GM19452 (cell line): ENCODE data around the gene NEDD9.

Experiments used
- ATAC-seq: cut with Tn5 transposase; IDR thresholded peaks from one replicate; pipeline ENCODE4 v1.9.1; 2021; ENCODE audit not compliant: unreplicated experiment

The NEDD9 gene

DNA sequence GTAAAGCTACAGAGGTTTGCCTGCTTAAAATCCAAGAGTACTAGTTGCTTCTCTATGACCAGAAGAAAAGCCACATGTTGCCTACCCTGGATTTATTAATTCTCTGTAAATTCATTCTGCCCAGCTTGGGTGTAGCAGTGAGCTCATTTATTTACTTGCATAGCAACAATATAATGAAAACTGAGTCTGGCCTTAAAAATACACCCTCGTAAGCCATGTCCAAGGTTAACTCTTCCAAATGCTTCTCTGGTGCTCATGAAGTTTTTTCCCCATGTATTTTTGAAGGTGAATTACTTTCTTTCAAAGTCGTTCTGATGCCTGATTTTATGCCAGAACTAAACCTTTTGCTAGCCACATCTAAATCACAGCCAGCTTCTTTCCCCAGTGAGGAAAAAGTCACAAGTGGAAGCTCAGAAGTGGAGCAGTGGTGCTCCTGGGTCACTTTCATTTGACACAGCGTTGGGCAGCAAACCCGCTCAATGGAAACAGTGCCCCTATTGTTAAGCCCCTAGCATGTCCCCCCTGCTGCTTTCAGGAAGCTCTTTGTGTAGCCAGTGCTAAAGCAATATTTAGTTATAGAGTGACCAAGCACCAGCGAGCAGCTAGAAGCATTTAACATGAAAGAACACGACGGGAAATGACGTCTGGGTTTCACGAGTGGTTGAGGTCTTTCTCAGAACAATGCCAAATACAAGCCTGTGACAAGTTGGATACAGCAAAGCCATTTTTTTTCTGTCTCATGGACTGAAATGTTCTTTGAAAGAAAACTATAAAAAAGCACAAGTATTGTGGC lies 29.8 kb downstream of the NEDD9 start:
- ATAC-seq = no peak

DNA sequence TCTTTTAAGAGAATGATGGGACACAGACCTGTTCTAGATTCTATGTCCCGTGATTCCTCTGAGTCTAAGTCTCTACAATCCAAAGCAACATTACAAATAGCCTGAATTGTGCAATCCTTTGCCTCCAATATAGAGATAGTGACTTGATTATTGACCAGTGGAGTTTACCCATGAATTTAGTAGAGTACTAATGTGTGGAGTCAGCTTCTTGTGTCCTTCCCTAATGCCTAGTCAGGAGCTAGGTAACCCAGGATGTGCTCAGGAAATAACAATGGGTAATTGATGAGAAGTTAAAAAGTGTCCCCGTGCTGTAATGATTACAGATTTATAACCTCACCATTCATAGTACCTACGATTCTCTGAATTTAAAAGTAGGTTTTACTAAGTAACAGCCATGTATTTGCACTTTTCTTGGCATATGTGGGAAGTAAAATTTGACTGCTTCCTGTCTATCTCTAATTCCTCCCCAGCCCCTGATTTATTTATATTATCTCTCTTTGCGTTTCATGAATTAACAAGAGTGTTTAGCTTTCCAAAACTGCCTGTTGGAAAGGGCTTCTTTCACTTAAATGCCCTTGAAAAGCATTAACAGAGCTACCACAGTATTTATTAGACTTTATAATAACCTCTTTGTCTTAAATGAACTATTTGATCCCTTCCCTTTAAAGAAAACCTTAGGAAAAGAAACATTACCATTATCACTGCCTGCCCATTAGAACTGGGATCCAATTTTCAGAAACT lies 30.5 kb downstream of the NEDD9 start:
- ATAC-seq = no peak

DNA sequence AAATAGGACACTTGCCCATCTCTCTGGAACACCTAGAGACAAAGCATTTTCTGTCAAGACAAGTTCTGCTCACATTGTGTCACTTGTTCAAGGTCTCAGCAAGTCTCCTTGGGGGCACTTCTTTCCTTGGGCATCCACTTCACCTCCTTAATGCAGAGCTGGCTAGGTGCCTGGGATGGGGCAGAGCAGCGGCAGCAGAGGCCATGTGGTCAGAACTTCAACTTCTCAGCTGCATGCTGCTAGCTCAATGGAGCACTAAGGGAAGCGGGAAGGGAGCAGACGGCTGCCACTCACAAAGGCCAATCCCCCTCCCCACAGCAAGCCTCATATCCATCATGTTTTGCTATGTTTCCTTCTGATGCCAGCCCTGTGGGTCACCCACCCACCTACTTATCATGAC lies 31.5 kb downstream of the NEDD9 start:
- no peak for ATAC-seq

DNA sequence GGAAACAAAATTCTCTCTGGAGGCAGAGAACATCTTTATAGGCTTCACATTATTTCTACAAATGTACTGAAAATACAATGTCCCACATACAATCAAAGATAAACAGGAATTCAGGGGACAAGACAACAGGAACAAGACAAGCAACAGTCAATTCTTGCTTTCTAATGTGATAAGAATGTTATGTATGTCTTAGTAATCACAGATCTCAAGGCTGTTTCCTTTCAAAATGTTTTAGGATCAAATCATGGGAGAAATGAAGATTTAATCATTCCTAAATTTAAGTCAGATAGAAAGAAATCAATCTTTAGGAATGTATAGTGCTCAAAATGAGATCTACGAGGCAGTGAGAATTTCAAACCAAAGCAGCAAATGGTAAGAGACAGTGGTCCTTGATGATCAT lies 32.1 kb downstream of the NEDD9 start:
- no peak for ATAC-seq

DNA sequence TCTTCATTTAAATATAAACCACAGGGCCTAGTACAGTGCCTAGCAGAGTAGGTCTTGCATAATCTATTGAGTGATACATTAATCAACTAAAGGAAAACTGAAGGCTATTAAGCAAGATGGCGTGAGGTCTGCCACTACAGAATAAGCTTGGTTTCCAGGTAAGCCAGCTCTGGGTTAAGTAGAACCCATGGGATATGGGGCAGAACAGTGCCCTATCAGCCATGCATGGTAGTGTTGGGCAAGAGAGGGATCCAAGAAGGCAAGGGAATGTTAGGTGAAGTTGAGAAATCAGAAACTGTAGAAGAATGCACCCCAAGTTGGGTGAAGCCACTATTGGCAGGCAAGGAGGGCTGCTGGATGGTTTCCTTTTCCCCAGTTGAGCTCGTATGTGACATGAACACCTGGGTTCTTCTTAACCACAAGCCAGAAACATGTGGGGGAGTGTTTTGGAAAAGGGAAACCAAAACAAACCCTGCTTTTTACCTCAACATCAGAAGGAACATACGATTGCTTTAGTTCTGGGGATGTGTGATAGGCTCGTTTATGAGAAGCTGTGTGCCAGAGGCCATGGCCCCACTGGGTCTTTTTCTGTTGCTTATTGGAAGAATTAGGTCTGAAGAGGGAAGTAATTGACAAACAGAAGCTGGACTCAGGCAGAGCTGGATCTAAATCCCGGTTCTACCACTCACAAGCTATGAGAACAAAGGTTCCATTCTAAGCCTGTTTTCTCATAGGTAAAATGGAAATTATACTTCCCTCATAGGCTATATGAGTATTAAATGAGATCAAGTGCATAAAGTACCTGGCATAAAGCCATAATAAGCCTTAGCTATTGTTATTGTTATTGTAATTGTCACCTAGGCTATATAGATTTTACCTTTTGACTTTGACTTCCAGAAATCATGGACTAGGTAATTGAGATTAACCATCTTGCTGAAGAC lies 33.5 kb downstream of the NEDD9 start:
- peak; percentile 57 for ATAC-seq

DNA sequence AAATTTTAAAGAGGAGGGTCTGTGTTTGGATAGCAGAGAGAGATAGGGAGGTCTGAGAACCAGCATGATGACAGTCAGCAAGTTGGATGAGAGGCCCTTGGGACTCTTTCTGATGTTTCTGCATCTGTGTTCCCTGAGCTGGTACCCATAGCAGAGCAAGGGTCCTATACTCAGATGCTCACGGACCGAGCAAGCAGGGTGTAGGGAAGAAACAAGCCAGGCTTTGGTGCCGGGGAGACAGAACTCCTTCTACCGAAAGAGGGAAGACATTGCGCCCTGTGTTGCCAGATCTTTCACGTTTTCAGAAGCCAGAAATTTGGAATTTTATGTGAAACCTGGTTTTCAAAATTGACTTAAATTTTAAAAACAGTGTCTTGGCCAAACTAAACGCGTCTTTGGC lies 34.6 kb downstream of the NEDD9 start:
- ATAC-seq = no peak

DNA sequence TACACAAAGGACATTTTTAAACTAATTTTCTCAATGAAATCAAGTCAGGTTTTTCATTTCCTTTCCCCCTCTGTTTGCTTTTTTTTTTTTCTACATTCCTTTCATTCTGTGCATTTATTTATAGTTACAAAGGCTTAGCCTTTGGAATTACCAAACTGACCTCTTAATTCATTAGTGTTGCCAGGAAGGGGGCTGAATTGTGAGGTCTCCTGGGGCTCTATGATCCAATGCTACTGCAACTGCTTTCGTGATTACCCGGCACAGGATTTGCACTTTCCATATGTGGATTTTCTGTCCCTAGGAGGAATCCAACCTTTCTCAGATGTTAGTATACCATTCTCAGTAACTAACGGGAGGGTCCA lies 35.3 kb downstream of the NEDD9 start:
- no peak for ATAC-seq

DNA sequence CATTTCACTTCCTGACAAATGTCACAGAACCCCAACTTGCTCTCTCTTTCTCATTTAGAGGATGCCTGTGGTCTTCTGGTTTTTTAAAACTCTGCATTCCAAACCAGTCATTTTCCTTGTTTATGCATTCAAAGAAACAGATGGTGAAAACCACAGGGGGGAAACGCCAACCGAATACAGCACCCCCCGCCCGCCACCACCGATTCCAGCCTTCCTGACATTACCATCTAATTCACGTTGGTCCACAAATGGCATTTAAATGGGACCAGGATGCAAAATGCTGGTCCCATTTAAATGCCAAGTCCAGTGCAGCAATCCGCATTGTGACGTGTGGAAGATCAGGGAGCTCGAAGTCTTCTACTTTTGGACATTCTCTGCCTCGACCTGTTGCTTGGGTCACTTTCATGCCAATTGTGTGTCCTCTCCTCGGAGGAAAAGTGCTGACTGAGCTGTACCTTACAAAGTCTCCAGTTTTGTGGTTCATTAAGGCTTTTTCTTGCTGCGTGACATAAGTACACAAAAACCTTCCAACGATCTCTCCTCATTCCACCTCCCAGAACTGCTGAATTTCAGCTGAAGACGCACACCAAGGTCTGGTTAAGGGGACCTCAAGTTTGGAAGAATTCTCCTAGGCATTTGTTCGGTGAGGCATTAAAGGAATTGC lies 35.8 kb downstream of the NEDD9 start:
- ATAC-seq = no peak

DNA sequence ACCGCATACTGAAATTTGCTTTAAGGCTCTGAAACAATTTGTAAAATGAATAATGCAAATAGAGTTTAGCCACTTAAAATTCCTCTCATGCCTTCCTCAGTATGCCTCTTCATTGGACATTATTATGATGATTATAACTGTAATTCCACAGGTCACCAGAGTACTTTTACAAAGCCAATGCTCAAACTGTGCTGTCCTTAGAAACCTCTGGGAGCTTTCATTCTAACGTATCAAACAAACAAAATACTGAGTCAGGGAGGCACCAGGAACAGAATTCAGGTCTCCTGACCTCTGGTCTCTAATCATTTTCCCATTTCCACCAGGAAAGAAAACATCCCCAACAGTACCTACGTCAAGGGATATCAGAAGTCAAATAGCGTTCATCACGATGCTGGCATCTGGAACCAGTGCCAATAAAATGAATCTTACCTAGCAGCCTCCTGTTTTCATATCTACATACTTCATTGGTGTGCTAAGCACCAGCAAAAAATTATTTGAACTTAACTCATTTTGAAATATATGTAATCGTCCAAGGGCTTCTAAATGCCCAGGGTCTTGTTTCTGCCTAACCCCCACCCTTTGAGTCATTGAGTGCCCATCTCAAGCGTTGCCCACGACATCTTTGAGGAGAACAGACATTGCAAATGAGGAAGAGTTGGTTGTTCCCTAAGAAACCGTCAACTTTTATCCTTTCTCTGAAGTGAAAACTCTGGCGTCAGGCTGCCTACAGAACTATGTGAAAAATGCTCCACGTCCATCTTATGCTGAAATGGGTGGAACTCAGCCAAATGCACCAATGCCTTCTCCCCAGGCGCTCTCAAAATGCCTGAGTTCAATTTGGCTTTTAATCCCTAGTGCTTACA lies 37.9 kb downstream of the NEDD9 start:
- ATAC-seq = no peak

DNA sequence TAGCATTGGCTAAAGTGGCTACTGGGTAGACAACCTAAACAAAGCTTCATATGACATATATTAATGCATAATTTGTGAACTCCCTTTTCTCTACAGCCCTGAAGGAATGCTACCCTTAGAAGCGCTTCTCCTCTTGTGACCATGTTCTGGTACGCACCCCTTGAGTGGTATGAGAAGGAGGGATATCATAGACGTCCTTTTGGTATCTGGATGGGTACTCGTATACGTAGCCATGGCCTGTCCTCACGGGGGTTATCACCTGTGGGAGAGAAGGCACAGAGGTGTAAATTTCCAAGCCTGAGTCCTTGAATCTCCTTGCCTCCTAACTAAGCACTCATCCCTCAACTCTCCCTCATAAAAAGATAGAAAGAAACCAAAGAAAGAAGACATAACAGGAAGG lies 39.0 kb downstream of the NEDD9 start:
- ATAC-seq = no peak

DNA sequence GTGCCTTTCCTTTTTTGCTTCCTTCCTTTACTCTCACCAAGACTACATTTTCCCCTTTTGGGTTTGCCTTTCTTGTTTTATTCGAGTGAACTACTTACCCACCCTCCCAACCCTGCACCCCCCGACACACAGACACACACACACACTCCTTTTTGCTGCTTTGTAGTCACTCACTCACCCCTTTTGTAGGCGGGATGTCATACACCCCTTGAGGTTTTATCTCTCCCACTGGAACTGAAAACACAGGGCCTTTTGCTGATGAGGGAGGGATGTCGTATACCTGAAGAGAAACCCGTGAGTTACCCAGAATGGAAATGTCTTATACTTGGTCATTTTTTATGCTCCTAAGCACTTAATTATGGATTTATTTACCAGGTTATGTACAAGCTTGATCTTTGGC lies 40.3 kb downstream of the NEDD9 start:
- ATAC-seq = no peak

DNA sequence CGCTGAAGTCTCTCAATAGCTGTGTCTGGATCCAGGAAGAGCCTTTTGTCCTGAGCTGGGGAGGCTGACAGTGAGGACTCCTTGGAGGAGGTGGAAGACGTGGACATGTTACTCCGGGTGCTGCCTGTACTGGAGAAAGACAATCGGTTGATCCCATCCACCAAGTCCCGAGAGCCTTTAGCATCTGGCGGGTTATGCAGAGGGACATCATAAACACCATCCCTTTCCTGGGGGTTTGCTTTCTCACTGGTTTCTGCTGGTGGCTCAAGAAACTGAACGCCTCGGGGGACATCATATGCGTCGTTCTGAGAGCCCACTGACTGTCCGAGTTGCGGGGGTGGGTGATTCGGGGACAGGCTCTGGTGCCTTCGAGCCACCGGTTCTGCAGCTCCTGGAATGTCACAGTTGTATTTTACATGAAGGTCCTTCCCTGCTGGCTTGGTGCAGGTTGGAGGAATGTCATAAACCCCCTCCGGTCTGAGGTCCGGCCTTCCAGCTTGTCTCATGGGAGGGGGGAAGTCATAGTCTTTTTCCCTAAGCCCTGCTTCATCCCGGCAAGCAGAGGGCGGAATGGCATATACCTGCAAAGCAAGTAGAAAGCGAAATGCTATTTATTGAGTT lies 41.7 kb downstream of the NEDD9 start:
- ATAC-seq = no peak

DNA sequence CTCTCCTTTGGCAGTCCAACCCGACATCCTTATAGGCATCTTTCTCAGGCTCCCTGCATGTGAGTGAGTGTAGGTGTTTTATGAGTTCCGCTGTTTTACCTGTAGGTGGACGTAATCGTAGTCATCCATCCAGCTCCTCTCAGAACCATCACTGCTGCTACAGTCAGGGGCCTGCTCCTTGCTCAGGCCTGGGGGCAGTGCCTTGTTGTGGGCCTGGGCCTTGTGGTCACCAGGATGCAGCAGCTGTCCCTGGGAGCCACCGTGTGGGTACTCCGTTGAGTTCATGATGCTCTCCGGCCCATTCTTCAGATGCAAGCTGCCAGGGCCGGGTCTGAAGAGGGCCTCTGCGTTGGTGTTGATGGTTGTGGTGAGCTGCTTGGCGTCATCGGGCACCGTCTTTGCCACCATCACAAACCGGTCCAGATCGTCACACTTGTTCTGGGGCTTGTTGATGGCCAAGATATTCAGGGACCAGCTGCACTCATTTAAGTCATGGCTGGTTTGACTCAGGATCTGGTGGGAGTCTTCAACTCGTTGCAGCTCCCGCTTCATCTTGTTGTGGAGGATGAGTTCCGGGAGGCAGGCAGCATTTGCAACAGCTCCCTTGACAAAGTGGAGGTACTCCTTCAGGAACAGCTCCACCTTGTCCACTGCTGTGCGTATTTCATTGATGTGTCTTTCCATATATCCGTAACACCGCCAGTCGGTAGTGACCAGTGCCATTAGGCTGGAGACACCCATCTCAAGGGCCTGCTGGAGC lies 42.4 kb downstream of the NEDD9 start:
- no peak for ATAC-seq

DNA sequence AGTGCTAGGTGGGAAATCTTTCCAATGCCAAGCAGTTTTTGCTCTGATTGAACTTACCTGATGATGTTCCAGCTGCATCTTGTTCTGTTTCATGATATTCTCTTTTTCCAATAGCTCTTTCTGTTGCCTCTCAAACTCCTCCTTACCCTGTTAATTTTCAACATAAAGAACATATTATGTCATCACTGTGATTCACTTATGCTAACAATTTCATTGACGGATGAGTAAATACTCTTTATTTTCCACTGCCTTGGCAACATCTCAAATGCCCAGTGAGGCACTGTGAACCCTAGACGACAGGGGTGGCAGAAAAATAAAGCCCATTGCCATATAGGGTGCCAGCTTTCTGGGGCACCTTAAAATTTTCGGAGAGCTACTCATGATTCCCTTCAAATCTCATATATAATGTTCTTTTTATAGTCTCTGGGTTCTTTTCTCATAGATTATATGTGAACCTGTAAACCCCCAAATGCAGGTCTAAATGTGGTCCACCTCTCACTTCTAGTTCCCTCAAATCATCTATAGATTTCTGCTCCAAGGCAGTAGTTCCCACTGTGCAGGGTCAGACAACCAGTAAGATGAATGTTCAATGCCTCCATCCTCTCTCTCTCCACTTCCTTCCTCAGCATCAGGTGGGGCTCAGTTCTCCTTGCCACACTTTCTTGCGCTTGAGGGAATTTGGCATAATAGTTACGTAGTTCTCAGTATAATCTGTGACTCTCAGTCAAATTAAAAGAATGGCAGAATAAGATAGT lies 44.1 kb downstream of the NEDD9 start:
- ATAC-seq = no peak

DNA sequence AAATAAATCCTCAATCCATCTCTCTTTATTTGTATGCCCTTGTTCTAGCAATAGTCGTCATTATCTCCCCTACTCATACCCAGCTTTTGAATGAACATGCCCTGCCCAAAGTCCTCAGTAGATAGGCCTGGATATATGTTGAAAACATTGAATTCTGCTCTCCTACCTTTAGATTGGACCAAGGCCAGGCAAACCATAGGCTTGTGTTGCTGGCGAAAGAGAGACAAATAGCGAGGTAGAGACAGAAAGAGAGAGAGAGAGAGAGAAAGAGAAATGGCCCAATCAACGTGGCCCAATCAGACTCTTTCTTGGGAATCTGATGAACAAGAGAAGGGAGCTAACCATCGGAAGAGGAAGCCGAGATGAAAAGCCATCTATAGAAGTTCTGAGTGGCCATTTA lies 45.2 kb downstream of the NEDD9 start:
- ATAC-seq = no peak

DNA sequence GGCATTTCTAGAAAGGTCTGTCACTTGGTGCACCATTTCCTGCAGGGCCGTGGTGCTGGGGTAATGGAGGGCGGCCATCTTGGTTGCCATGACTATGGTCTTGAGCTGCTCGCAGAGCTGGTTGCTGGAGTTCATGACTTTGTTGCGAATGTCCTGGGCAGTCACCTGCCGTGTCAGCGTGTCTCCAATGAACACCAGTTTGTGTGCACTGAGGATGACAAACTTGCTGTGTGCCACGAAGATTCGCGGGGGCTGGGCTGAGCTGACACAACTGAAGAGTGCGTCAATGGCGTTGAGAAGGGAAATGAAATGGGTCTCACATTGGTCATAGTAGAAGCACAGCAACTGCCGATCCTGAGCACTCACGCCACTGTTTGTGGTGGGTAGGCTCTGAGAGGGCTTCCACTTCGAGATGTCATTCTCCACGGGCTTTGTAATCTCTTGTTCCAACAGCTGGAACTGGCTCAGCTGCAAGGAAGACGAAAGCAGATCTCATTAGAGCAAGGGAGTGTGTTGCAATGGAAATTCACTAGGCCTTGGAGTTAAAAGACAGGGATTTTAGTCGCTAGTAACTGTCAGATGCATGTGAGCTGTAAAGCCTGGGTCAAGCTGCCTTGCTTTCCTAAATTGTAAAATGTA lies 47.1 kb downstream of the NEDD9 start:
- no peak for ATAC-seq

DNA sequence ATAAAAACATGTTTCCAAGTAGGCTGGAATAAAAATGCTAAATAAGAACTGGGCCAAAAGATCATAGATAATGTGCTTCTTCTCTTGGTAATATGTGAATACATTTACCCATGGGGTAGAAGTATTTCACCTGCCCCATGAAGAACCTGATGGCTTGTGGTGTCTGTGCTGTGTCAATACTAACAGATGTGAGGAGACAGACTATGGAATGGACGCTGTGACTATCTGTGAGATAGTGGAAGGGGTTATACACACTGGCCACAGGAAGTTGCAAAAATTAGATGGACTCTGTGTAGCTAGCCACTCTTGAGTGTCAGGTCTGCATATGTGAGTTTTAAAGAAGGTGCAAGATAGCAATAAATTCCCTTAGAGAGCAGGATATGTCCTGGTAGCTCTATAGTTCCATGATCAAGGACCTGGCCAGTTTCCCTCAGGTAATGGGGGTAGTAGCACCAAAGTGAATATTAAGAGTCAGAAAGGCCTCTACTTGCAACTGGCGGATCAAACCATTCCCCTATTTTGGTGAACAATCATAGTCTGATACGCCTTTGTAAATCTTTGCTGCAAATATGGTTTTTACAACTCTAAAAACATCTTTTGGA lies 48.6 kb downstream of the NEDD9 start:
- no peak for ATAC-seq
